ENCODE data around the gene ARHGAP15. TPM values are rescaled to one million over a fixed set of nuclear protein-coding genes. Genes with fewer than 3 reads are reported as not detected.

The ARHGAP15 gene
- polyA plus RNA-seq, 1 donor from 2014 or later, result 0.30 TPM

DNA sequence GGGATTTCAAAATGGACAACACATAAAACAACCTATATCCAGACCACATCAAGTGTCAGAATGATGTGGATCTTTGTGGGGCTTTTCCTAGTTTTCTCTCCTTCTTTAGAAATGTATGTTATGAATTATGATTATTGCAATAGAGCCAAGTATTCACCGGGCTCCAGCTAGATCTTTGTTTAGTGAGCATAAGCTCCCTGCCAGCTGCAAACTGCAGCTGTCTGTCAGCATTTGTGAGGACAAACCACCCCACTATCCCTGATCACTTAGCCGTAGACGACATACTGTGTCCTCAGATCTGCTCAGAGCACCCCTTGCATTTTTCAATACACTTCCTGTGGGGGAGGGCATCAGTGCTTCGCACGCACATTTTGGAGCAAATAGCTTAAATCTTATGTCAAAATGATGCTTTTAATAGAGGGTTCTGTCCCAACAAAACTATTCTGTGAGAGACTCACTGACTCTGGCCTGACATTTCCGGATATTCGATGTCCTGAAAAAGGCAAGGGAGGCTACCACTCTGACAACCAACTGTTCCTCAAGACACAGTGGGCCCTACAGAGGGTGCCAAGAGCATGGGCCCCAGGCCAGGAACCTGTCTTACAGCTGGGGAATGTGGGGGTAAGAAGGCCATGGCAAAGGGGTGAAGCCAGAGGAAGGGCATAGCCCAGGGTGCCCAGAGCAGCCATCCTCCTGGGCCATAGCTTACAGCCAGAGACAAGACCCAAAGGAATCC is 346.0 kb downstream of the ARHGAP15 start:
- no peak overlapping the region for H3K9ac ChIP-seq (ENCODE audit: low read length)
- TF ChIP-seq EP300 (conservative IDR thresholded peaks at IDR 0.05; ENCODE audit: poor library complexity, severe bottlenecking), result no peak
- no peak for TF ChIP-seq SMC3 (conservative IDR thresholded peaks at IDR 0.05; ENCODE audit: poor library complexity)
- TF ChIP-seq POLR2AphosphoS5 (IDR thresholded peaks at IDR 0.05), result no peak
- TF ChIP-seq TAF1 (IDR thresholded peaks at IDR 0.05; ENCODE audit: low read depth), result no peak
- no peak for TF ChIP-seq RAD21 (conservative IDR thresholded peaks at IDR 0.05)
- TF ChIP-seq, protein P1, sequence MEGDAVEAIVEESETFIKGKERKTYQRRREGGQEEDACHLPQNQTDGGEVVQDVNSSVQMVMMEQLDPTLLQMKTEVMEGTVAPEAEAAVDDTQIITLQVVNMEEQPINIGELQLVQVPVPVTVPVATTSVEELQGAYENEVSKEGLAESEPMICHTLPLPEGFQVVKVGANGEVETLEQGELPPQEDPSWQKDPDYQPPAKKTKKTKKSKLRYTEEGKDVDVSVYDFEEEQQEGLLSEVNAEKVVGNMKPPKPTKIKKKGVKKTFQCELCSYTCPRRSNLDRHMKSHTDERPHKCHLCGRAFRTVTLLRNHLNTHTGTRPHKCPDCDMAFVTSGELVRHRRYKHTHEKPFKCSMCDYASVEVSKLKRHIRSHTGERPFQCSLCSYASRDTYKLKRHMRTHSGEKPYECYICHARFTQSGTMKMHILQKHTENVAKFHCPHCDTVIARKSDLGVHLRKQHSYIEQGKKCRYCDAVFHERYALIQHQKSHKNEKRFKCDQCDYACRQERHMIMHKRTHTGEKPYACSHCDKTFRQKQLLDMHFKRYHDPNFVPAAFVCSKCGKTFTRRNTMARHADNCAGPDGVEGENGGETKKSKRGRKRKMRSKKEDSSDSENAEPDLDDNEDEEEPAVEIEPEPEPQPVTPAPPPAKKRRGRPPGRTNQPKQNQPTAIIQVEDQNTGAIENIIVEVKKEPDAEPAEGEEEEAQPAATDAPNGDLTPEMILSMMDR (IDR thresholded peaks at IDR 0.05; ENCODE audit: poor library complexity, severe bottlenecking), result no peak
- TF ChIP-seq, protein P2, sequence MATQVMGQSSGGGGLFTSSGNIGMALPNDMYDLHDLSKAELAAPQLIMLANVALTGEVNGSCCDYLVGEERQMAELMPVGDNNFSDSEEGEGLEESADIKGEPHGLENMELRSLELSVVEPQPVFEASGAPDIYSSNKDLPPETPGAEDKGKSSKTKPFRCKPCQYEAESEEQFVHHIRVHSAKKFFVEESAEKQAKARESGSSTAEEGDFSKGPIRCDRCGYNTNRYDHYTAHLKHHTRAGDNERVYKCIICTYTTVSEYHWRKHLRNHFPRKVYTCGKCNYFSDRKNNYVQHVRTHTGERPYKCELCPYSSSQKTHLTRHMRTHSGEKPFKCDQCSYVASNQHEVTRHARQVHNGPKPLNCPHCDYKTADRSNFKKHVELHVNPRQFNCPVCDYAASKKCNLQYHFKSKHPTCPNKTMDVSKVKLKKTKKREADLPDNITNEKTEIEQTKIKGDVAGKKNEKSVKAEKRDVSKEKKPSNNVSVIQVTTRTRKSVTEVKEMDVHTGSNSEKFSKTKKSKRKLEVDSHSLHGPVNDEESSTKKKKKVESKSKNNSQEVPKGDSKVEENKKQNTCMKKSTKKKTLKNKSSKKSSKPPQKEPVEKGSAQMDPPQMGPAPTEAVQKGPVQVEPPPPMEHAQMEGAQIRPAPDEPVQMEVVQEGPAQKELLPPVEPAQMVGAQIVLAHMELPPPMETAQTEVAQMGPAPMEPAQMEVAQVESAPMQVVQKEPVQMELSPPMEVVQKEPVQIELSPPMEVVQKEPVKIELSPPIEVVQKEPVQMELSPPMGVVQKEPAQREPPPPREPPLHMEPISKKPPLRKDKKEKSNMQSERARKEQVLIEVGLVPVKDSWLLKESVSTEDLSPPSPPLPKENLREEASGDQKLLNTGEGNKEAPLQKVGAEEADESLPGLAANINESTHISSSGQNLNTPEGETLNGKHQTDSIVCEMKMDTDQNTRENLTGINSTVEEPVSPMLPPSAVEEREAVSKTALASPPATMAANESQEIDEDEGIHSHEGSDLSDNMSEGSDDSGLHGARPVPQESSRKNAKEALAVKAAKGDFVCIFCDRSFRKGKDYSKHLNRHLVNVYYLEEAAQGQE (IDR thresholded peaks at IDR 0.05; ENCODE audit: borderline replicate concordance), result no peak
- TF ChIP-seq EZH2 (IDR thresholded peaks at IDR 0.05; ENCODE audit: borderline replicate concordance, insufficient read depth, low read length, poor library complexity, severe bottlenecking), result no peak
- no peak for TF ChIP-seq MXI1 (conservative IDR thresholded peaks at IDR 0.05; ENCODE audit: poor library complexity, severe bottlenecking)
- no peaks in the 10 kb centered on the region for H3K9me3 ChIP-seq (ENCODE audit: low read length)
- no peak overlapping the region for H2AFZ ChIP-seq (ENCODE audit: low read depth, low read length)
- no peak overlapping the region for H3K4me3 ChIP-seq (ENCODE audit: low read length)
- no peaks in the 10 kb centered on the region for H3K9me2 ChIP-seq (ENCODE audit: insufficient read depth, low read length)
- H4K20me1 ChIP-seq (ENCODE audit: insufficient read depth), result no peaks in the 10 kb centered on the region
- H3F3A ChIP-seq (ENCODE audit: insufficient read depth, low read length, poor library complexity, severe bottlenecking), result no peaks in the 10 kb centered on the region
- no peaks in the 10 kb centered on the region for H3K27me3 ChIP-seq (ENCODE audit: insufficient read depth, low read depth, low read length)
- H3K4me2 ChIP-seq (ENCODE audit: low read length), result no peak overlapping the region
- H3K27ac ChIP-seq (ENCODE audit: low read length), result no peak overlapping the region
- H3K79me2 ChIP-seq (replicated peaks; ENCODE audit: insufficient read depth, low read length), result no peaks in the 10 kb centered on the region
- H3K36me3 ChIP-seq (ENCODE audit: insufficient read depth, low read length), result no peaks in the 10 kb centered on the region

DNA sequence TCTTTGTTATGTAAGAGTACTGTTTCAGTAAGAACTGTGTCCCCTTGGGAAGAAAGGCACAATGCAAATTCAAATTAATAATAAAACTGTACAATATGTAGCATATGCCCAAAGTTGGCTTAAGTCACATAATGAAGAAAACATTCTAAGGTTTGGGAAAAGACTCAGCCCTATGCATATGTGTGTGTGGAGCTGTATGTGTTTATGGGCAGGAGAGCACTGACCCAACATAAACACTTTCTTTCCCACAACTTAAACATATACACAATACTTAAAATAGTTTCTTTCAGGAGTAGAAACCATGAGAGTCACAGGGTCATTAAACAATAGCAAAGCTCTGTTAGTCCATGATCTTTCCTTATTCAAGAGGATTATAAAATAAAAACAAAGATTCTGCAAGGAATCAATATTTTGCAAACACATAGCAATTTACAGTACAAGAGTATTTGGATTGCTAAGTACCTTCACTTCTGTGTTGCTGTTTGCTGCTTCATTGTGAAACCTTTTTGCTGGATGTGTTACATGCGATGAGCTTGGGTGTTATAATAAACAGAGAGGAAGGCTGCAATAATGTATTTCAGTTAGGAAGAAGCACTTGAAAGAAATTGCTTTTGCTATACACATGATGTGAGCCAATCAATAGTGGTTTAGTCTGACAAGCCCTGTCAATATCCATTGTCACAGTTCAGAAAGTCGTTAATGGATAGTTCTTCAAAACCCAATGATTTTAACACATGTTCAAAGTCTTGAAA is 347.3 kb downstream of the ARHGAP15 start:
- no peaks in the 10 kb centered on the region for H3K9me2 ChIP-seq (ENCODE audit: insufficient read depth, low read length)
- no peaks in the 10 kb centered on the region for H3K36me3 ChIP-seq (ENCODE audit: insufficient read depth, low read length)
- H4K20me1 ChIP-seq (ENCODE audit: insufficient read depth), result no peaks in the 10 kb centered on the region
- H3F3A ChIP-seq (ENCODE audit: insufficient read depth, low read length, poor library complexity, severe bottlenecking), result no peaks in the 10 kb centered on the region
- H3K27ac ChIP-seq (ENCODE audit: low read length), result no peak overlapping the region
- no peaks in the 10 kb centered on the region for H3K9me3 ChIP-seq (ENCODE audit: low read length)
- H3K9ac ChIP-seq (ENCODE audit: low read length), result no peak overlapping the region
- H3K4me2 ChIP-seq (ENCODE audit: low read length), result no peak overlapping the region
- TF ChIP-seq EP300 (conservative IDR thresholded peaks at IDR 0.05; ENCODE audit: poor library complexity, severe bottlenecking) (peak; percentile 62), POLR2AphosphoS5 (IDR thresholded peaks at IDR 0.05) (peak; percentile 60), SMC3 (conservative IDR thresholded peaks at IDR 0.05; ENCODE audit: poor library complexity) (no peak)
- no peak overlapping the region for H3K4me3 ChIP-seq (ENCODE audit: low read length)
- no peaks in the 10 kb centered on the region for H3K27me3 ChIP-seq (ENCODE audit: insufficient read depth, low read depth, low read length)
- no peak overlapping the region for H2AFZ ChIP-seq (ENCODE audit: low read depth, low read length)
- no peaks in the 10 kb centered on the region for H3K79me2 ChIP-seq (replicated peaks; ENCODE audit: insufficient read depth, low read length)
